GM18873 (cell line): ENCODE results near the gene PCNT.
"Not testable (repeated sequence)": the region's sequence is repeated elsewhere in the genome, so short reads cannot be mapped to it uniquely, and the experiment has no call there.

Experiments
- ATAC-seq: cut with Tn5 transposase; IDR thresholded peaks from one replicate; pipeline ENCODE4 v1.9.1; 2021; ENCODE audit warnings: mild to moderate bottlenecking, moderate library complexity, moderate number of reproducible peaks; ENCODE audit not compliant: unreplicated experiment, low FRiP score

The PCNT gene

GRCh38 chr21:46307625-46308024 is 16.3 kb upstream of the PCNT start:
- ATAC-seq: no peak

GRCh38 chr21:46308431-46308830 is 15.5 kb upstream of the PCNT start:
- ATAC-seq: no peak

GRCh38 chr21:46310260-46310659 is 13.7 kb upstream of the PCNT start:
- not testable (repeated sequence) for ATAC-seq

GRCh38 chr21:46311568-46311967 is 12.4 kb upstream of the PCNT start:
- no peak for ATAC-seq

- ATAC-seq: no peak
Measured at GRCh38 chr21:46312949-46313348, 11.0 kb upstream of the PCNT start.

GRCh38 chr21:46314441-46315020 is 9.4 kb upstream of the PCNT start:
- ATAC-seq: no peak

GRCh38 chr21:46316708-46317324 is 7.1 kb upstream of the PCNT start:
- no peak for ATAC-seq

- ATAC-seq: no peak
Measured at GRCh38 chr21:46317710-46318463, 6.1 kb upstream of the PCNT start.

- no peak for ATAC-seq
Measured at GRCh38 chr21:46318464-46318845, 5.5 kb upstream of the PCNT start.

GRCh38 chr21:46319186-46319585 is 4.8 kb upstream of the PCNT start:
- ATAC-seq: no peak

GRCh38 chr21:46320331-46320801 is 3.6 kb upstream of the PCNT start:
- ATAC-seq: no peak

- no peak for ATAC-seq
Measured at GRCh38 chr21:46322351-46323226, 1.4 kb upstream of the PCNT start.

GRCh38 chr21:46323227-46323709 is 688 bp upstream of the PCNT start:
- no peak for ATAC-seq

GRCh38 chr21:46324390-46325072 is 575 bp downstream of the PCNT start:
- peak; percentile 28 for ATAC-seq

GRCh38 chr21:46325073-46325912 is 1.3 kb downstream of the PCNT start:
- no peak for ATAC-seq

GRCh38 chr21:46326110-46326703 is 2.3 kb downstream of the PCNT start:
- no peak for ATAC-seq

GRCh38 chr21:46327711-46328110 is 3.8 kb downstream of the PCNT start:
- ATAC-seq: no peak

GRCh38 chr21:46328151-46328550 is 4.2 kb downstream of the PCNT start:
- ATAC-seq: no peak

- ATAC-seq: no peak
Measured at GRCh38 chr21:46329796-46330195, 5.8 kb downstream of the PCNT start.
